Trophoblast cell (in vitro differentiated cells and primary cell): ENCODE measurements around the gene AFTPH.

Experiments used
- DNase-seq, 2 donors: peaks; one replicate each; pipeline ENCODE4 v3.0.0-alpha.2; 2016
- H2AFZ ChIP-seq: 2 replicates; pipeline ENCODE4 v1.6.1; 2013; ENCODE audit warnings: low read length, moderate library complexity, mild to moderate bottlenecking; ENCODE audit not compliant: insufficient read depth, poor library complexity
- H2AK5ac ChIP-seq: 2 replicates; pipeline ENCODE4 v1.6.1; 2013; ENCODE audit warnings: mild to moderate bottlenecking, low read length
- H2BK120ac ChIP-seq: 2 replicates; pipeline ENCODE4 v1.6.1; 2013; ENCODE audit warnings: low read length, mild to moderate bottlenecking, moderate library complexity; ENCODE audit not compliant: insufficient read depth, poor library complexity
- H2BK12ac ChIP-seq: 2 replicates; pipeline ENCODE4 v1.6.1; 2013; ENCODE audit warnings: mild to moderate bottlenecking, low read length, moderate library complexity
- H2BK5ac ChIP-seq: 2 replicates; pipeline ENCODE4 v1.6.1; 2013; ENCODE audit warnings: low read length, low read depth, moderate library complexity, mild to moderate bottlenecking; ENCODE audit not compliant: poor library complexity
- H3K14ac ChIP-seq: 2 replicates; pipeline ENCODE4 v1.6.1; 2013; ENCODE audit warnings: mild to moderate bottlenecking, low read length
- H3K18ac ChIP-seq: 2 replicates; pipeline ENCODE4 v1.6.1; 2013; ENCODE audit warnings: mild to moderate bottlenecking, low read length
- H3K23ac ChIP-seq: 2 replicates; pipeline ENCODE4 v1.6.1; 2013; ENCODE audit warnings: low read length
- H3K27ac ChIP-seq: 2 replicates; pipeline ENCODE4 v1.5.1; 2013; ENCODE audit warnings: low read depth, mild to moderate bottlenecking, inconsistent platforms, low read length, moderate library complexity
- H3K27me3 ChIP-seq: 2 replicates; pipeline ENCODE4 v1.6.1; 2013; ENCODE audit warnings: inconsistent platforms, mild to moderate bottlenecking, low read length, moderate library complexity; ENCODE audit not compliant: insufficient read depth
- H3K36me3 ChIP-seq, 2 experiments: 1 replicate in 1 of 2; 2 replicates in 1 of 2; pipeline ENCODE4 v1.6.1; 2013; ENCODE audit warnings: low read length in 2 of 2, mild to moderate bottlenecking in 2 of 2, moderate library complexity in 1 of 2; ENCODE audit not compliant: insufficient read depth in 2 of 2, control insufficient read depth in 1 of 2
- H3K4ac ChIP-seq: 2 replicates; pipeline ENCODE4 v1.6.1; 2013; ENCODE audit warnings: low read depth, mild to moderate bottlenecking, low read length, moderate library complexity
- H3K4me1 ChIP-seq, 2 experiments: 1 replicate in 1 of 2; 2 replicates in 1 of 2; pipeline ENCODE4 v1.6.1; 2013; ENCODE audit warnings: low read length in 2 of 2, mild to moderate bottlenecking in 2 of 2, moderate library complexity in 1 of 2; ENCODE audit not compliant: insufficient read depth in 2 of 2, control insufficient read depth in 1 of 2
- H3K4me2 ChIP-seq: 2 replicates; pipeline ENCODE4 v1.6.1; 2013; ENCODE audit warnings: inconsistent platforms, mild to moderate bottlenecking, low read length, moderate library complexity
- H3K4me3 ChIP-seq: 2 replicates; pipeline ENCODE4 v1.5.1; 2013; ENCODE audit warnings: mild to moderate bottlenecking, low read depth, low read length, inconsistent platforms
- H3K79me1 ChIP-seq: one replicate; pipeline ENCODE4 v1.6.1; 2013; ENCODE audit warnings: low read length
- H3K79me2 ChIP-seq: 2 replicates; pipeline ENCODE4 v1.6.1; 2013; ENCODE audit warnings: low read length, mild to moderate bottlenecking; ENCODE audit not compliant: control insufficient read depth, insufficient read depth, poor library complexity
- H3K9ac ChIP-seq: 2 replicates; pipeline ENCODE4 v1.6.1; 2013; ENCODE audit warnings: mild to moderate bottlenecking, low read length
- H3K9me3 ChIP-seq: 2 replicates; pipeline ENCODE4 v1.6.1; 2013; ENCODE audit warnings: low read depth, mild to moderate bottlenecking, control low read depth, inconsistent platforms, low read length; ENCODE audit not compliant: insufficient read depth
- H4K12ac ChIP-seq: 2 replicates; pipeline ENCODE4 v1.6.1; 2013; ENCODE audit warnings: low read depth, mild to moderate bottlenecking, low read length, moderate library complexity
- H4K8ac ChIP-seq: 2 replicates; pipeline ENCODE4 v1.6.1; 2013; ENCODE audit warnings: low read depth, mild to moderate bottlenecking, low read length, moderate library complexity
- H4K91ac ChIP-seq: one replicate; pipeline ENCODE4 v1.6.1; 2013; ENCODE audit warnings: low read depth, mild to moderate bottlenecking, low read length, moderate library complexity
- WGBS: extraction: QIAGEN DNeasy Blood & Tissue Kit; methylation state at CpG from one replicate; pipeline ENCODE4 v1.1.7; 2013; ENCODE audit warnings: missing lambda C conversion rate; ENCODE audit not compliant: insufficient read length, insufficient coverage; ENCODE audit errors: extremely low coverage; 5-methylcytosine and 5-hydroxymethylcytosine counted together

Gene AFTPH

DNA sequence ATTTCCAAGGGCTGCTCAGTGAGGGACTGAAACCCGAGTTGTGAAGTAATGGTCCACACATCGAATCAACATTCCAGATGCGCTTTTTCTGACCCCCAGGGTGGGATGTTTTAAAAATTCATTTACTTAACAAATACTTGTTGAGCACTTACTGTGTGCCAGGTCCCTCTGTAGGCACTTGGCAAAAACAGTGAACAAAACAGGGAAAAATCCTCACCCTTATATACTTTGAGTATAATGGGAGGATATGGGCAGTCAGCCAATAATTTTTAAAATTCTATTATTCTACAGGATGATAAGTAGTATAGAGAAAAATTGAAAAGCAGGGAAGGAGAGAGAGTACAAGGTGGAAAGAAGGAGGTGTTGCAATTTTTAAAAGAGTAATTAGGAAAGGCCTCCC is 31.3 kb upstream of the AFTPH start:
- H2BK12ac ChIP-seq: no peak overlapping the region
- no peaks in the 10 kb centered on the region for H3K27me3 ChIP-seq
- H4K12ac ChIP-seq: no peak overlapping the region
- WGBS: no CpG with 5 or more reads among the region's 3 CpGs
- DNase-seq: no peak
- no peak overlapping the region for H3K14ac ChIP-seq
- no peak overlapping the region for H4K8ac ChIP-seq
- no peak overlapping the region for H3K23ac ChIP-seq
- H3K4ac ChIP-seq: no peak overlapping the region
- no peak overlapping the region for H4K91ac ChIP-seq
- no peak overlapping the region for H3K4me2 ChIP-seq
- no peaks in the 10 kb centered on the region for H3K9me3 ChIP-seq
- no peaks in the 10 kb centered on the region for H3K4me1 ChIP-seq
- no peaks in the 10 kb centered on the region for H3K79me2 ChIP-seq
- H3K18ac ChIP-seq: no peak overlapping the region
- no peak overlapping the region for H3K9ac ChIP-seq
- no peak overlapping the region for H2AFZ ChIP-seq
- H3K36me3 ChIP-seq: no peaks in the 10 kb centered on the region
- H2BK120ac ChIP-seq: no peak overlapping the region
- H2BK5ac ChIP-seq: no peak overlapping the region
- H3K27ac ChIP-seq: no peak overlapping the region
- H3K79me1 ChIP-seq: no peaks in the 10 kb centered on the region
- no peak overlapping the region for H2AK5ac ChIP-seq
- H3K4me3 ChIP-seq: no peak overlapping the region

DNA sequence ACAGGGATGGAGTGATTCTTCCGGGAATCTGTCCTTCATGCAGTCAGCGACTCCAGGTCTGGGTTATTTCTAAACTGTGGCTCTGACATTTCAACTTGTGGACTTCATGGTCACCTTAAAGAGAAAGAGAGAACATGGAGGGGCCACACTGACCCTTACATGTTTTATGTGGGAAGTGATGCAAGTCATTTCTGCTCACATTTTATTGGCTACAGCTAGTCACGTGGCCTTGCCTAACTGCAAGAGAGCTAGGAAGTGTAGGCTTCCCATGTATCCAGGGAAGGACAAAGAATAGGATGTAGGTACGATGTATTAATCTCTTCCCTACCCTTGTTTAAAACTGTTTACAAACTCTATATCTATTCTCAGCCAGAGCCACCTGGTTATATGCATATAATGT is 30.3 kb upstream of the AFTPH start:
- Histone ChIP-seq H2BK5ac (no peak overlapping the region), H3K23ac (no peak overlapping the region), H4K12ac (no peak overlapping the region), H3K27ac (no peak overlapping the region), H3K18ac (no peak overlapping the region), H3K4ac (no peak overlapping the region), H3K9me3 (no peaks in the 10 kb centered on the region), H3K14ac (no peak overlapping the region), H2BK12ac (no peak overlapping the region), H4K8ac (no peak overlapping the region), H3K9ac (peak overlapping the region; percentile 78), H3K36me3 (no peaks in the 10 kb centered on the region), H2BK120ac (no peak overlapping the region), H3K4me2 (no peak overlapping the region), H3K27me3 (no peaks in the 10 kb centered on the region), H3K4me3 (no peak overlapping the region), H2AK5ac (no peak overlapping the region), H3K79me2 (no peaks in the 10 kb centered on the region), H2AFZ (no peak overlapping the region), H3K4me1 (no peaks in the 10 kb centered on the region), H4K91ac (no peak overlapping the region), H3K79me1 (no peaks in the 10 kb centered on the region)
- peak in 1 of 2 donors; percentile 16 for DNase-seq
- no CpG with 5 or more reads among the region's 4 CpGs for WGBS

GRCh38 chr2:64498438-64498837 is 25.7 kb upstream of the AFTPH start:
- Histone ChIP-seq H2AK5ac (no peak overlapping the region), H3K27me3 (no peaks in the 10 kb centered on the region)
- no CpG with 5 or more reads among the region's 1 CpG for WGBS

DNA sequence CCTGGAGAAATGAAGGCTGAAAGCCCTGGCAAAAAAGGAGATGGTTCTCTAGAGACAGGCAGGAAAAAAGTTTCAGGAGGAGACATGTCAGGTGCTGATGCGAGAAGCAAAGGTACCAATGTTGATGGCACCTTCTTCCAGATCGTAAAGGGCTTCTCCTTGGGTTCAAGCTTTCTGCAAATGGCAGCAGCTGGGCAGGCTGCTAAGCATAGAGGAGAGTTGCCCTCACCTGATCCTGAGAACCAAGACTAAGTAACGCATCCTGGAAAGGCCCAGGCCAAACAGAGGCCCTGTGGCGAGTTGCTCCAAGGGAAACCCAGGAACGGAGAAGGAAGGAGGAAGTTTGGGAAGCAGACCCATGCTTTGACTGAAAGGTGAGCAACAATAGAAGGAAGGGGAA is 23.6 kb upstream of the AFTPH start:
- DNase-seq: no peak
- H3K4me3 ChIP-seq: no peak overlapping the region
- H3K79me2 ChIP-seq: no peaks in the 10 kb centered on the region
- no peaks in the 10 kb centered on the region for H3K9me3 ChIP-seq
- no peak overlapping the region for H3K27ac ChIP-seq
- H2BK120ac ChIP-seq: no peak overlapping the region
- H3K36me3 ChIP-seq: no peaks in the 10 kb centered on the region
- no peak overlapping the region for H4K12ac ChIP-seq
- no peaks in the 10 kb centered on the region for H3K4me1 ChIP-seq
- no peaks in the 10 kb centered on the region for H3K79me1 ChIP-seq
- no peak overlapping the region for H3K9ac ChIP-seq
- H3K14ac ChIP-seq: no peak overlapping the region
- H3K27me3 ChIP-seq: no peaks in the 10 kb centered on the region
- no peak overlapping the region for H2AFZ ChIP-seq
- H3K4me2 ChIP-seq: no peak overlapping the region
- H3K18ac ChIP-seq: no peak overlapping the region
- H2BK5ac ChIP-seq: no peak overlapping the region
- no CpG with 5 or more reads among the region's 5 CpGs for WGBS
- no peak overlapping the region for H2AK5ac ChIP-seq
- H2BK12ac ChIP-seq: no peak overlapping the region
- H3K23ac ChIP-seq: no peak overlapping the region
- no peak overlapping the region for H3K4ac ChIP-seq
- H4K91ac ChIP-seq: no peak overlapping the region
- no peak overlapping the region for H4K8ac ChIP-seq

More at GRCh38 chr2:64498438-64498837, 25.7 kb upstream of the AFTPH start:
- H3K27ac ChIP-seq: no peak overlapping the region
- no peak overlapping the region for H2BK120ac ChIP-seq
- DNase-seq: no peak
- H3K4me3 ChIP-seq: no peak overlapping the region
- no peak overlapping the region for H3K9ac ChIP-seq
- H3K9me3 ChIP-seq: no peaks in the 10 kb centered on the region
- H3K79me1 ChIP-seq: no peaks in the 10 kb centered on the region
- no peak overlapping the region for H3K4ac ChIP-seq
- H3K36me3 ChIP-seq: no peaks in the 10 kb centered on the region
- no peaks in the 10 kb centered on the region for H3K79me2 ChIP-seq
- no peak overlapping the region for H4K12ac ChIP-seq
- no peak overlapping the region for H3K23ac ChIP-seq
- no peaks in the 10 kb centered on the region for H3K4me1 ChIP-seq
- H3K18ac ChIP-seq: no peak overlapping the region
- no peak overlapping the region for H2AFZ ChIP-seq
- H2BK5ac ChIP-seq: no peak overlapping the region
- no peak overlapping the region for H4K91ac ChIP-seq
- H3K4me2 ChIP-seq: no peak overlapping the region
- no peak overlapping the region for H4K8ac ChIP-seq
- no peak overlapping the region for H2BK12ac ChIP-seq
- no peak overlapping the region for H3K14ac ChIP-seq
